Smooth muscle cell (in vitro differentiated cells): Measurements from ENCODE around the gene CPTP. TPM values are rescaled to one million over a fixed set of nuclear protein-coding genes. Genes with fewer than 3 reads are reported as not detected.

ENCODE experiments used
- DNase-seq: peaks from one replicate; lab custom pipeline; 2025; ENCODE audit not compliant: unreplicated experiment; lab: John Stamatoyannopoulos, UW
- H2AFZ ChIP-seq: fragments of 200-600 bp; sonication (generic); 2 replicates; pipeline ENCODE4 v1.6.0; 2016; ENCODE audit warnings: antibody characterized with exemption, low read depth, mild to moderate bottlenecking
- H3F3A ChIP-seq: fragments of 200-600 bp; sonication (generic); 2 replicates; pipeline ENCODE4 v1.6.0; 2017; ENCODE audit warnings: antibody characterized with exemption, low read depth
- H3K27ac ChIP-seq: fragments of 200-600 bp; sonication (generic); 2 replicates; pipeline ENCODE4 v1.5.1; 2016; ENCODE audit warnings: low read depth, mild to moderate bottlenecking
- H3K27me3 ChIP-seq: fragments of 200-600 bp; sonication (generic); 2 replicates; pipeline ENCODE4 v1.6.1; 2016; ENCODE audit warnings: low read depth, mild to moderate bottlenecking
- H3K36me3 ChIP-seq: fragments of 200-600 bp; sonication (generic); 2 replicates; pipeline ENCODE4 v1.5.1; 2016; ENCODE audit warnings: low read depth
- H3K4me1 ChIP-seq: fragments of 200-600 bp; sonication (generic); 2 replicates; pipeline ENCODE4 v1.5.1; 2016; ENCODE audit warnings: low read depth
- H3K4me2 ChIP-seq: fragments of 200-600 bp; sonication (generic); 2 replicates; pipeline ENCODE4 v1.6.0; 2016; ENCODE audit warnings: mild to moderate bottlenecking
- H3K4me3 ChIP-seq: fragments of 200-600 bp; sonication (generic); 2 replicates; pipeline ENCODE4 v1.5.1; 2016; ENCODE audit warnings: mild to moderate bottlenecking
- H3K79me2 ChIP-seq: fragments of 200-600 bp; sonication (generic); 2 replicates; pipeline ENCODE4 v1.6.0; 2016; ENCODE audit warnings: low read depth, mild to moderate bottlenecking
- H3K9ac ChIP-seq: fragments of 200-600 bp; sonication (generic); 2 replicates; pipeline ENCODE4 v1.6.0; 2016; ENCODE audit warnings: low read depth
- H3K9me3 ChIP-seq: fragments of 200-600 bp; sonication (generic); replicated peaks from 2 replicates; pipeline ENCODE4 v1.5.1; 2016; ENCODE audit warnings: low read depth
- H4K20me1 ChIP-seq: fragments of 200-600 bp; sonication (generic); 2 replicates; pipeline ENCODE4 v1.6.0; 2016; ENCODE audit warnings: low read depth
- WGBS: methylation state at CpG from one replicate; pipeline ENCODE4 v1.1.7; 2016; ENCODE audit warnings: low lambda C conversion rate; 5-methylcytosine and 5-hydroxymethylcytosine counted together
- polyA plus RNA-seq: library from polyadenylated mRNA; unstranded; fragments of >200 nt; fragmentation: Nextera tagmentation; extraction: Ambion mirVana; gene quantifications from 2 replicates; pipeline ENCODE4 v1.2.1, GENCODE V29; 2016
- total RNA-seq: library from RNA; depleted of rRNA; stranded (reverse); fragments of >200 nt; gene quantifications from 2 replicates; pipeline ENCODE4 v1.2.3, GENCODE V29; 2014
- TF ChIP-seq, protein P1 (sequence below): fragments of 200-600 bp; sonication (generic); IDR thresholded peaks from 2 replicates; pipeline ENCODE4 v1.5.1; 2017; ENCODE audit warnings: borderline replicate concordance, mild to moderate bottlenecking, antibody characterized with exemption; ENCODE audit not compliant: insufficient read depth, poor library complexity, severe bottlenecking

The CPTP gene
- total and polyA plus RNA-seq, 2 experiments from 2014 or later = 16.2 to 34.3 TPM

- Histone ChIP-seq H3K9me3 (no peaks in the 10 kb centered on the region), H3K9ac (no peak overlapping the region), H3K27me3 (no peaks in the 10 kb centered on the region), H3K4me2 (no peak overlapping the region), H3K4me3 (no peak overlapping the region), H3K79me2 (no peaks in the 10 kb centered on the region), H2AFZ (no peak overlapping the region), H3K27ac (no peak overlapping the region), H3K4me1 (no peaks in the 10 kb centered on the region), H4K20me1 (peaks cover 6% of the 10 kb centered on the region), H3K36me3 (no peaks in the 10 kb centered on the region), H3F3A (no peaks in the 10 kb centered on the region)
- no peak for DNase-seq
- 60% methylated on average over 44 of the region's 45 CpGs for WGBS
- TF ChIP-seq, protein P1, sequence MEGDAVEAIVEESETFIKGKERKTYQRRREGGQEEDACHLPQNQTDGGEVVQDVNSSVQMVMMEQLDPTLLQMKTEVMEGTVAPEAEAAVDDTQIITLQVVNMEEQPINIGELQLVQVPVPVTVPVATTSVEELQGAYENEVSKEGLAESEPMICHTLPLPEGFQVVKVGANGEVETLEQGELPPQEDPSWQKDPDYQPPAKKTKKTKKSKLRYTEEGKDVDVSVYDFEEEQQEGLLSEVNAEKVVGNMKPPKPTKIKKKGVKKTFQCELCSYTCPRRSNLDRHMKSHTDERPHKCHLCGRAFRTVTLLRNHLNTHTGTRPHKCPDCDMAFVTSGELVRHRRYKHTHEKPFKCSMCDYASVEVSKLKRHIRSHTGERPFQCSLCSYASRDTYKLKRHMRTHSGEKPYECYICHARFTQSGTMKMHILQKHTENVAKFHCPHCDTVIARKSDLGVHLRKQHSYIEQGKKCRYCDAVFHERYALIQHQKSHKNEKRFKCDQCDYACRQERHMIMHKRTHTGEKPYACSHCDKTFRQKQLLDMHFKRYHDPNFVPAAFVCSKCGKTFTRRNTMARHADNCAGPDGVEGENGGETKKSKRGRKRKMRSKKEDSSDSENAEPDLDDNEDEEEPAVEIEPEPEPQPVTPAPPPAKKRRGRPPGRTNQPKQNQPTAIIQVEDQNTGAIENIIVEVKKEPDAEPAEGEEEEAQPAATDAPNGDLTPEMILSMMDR = peak; percentile 51
Observed at GRCh38 chr1:1291548-1292441, 32.8 kb upstream of the CPTP start.

DNA sequence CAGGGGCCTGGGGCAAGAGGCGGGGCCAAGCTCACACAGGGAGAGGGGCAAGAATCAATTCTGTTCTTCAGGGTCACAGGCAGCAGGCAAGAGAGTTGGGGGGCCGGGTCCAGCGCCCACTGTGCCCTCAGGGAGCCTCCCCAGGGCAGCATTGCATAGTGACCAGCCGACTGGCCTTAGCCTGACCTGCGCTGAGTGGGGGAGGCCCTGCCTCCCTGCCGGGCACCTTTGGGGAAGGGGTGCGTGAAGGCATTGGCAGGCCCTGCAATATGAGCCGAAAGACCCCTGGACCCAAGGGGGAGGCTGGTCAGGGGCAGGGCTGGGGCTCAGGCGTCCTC, 32.2 kb upstream of the CPTP start:
- no peak overlapping the region for H3K4me3 ChIP-seq
- H2AFZ ChIP-seq = no peak overlapping the region
- no peak for DNase-seq
- H3K9me3 ChIP-seq = no peaks in the 10 kb centered on the region
- H3K9ac ChIP-seq = no peak overlapping the region
- TF ChIP-seq, protein P1 = no peak
- no peaks in the 10 kb centered on the region for H3F3A ChIP-seq
- no peaks in the 10 kb centered on the region for H3K36me3 ChIP-seq
- H3K79me2 ChIP-seq = no peaks in the 10 kb centered on the region
- peaks cover 6% of the 10 kb centered on the region for H4K20me1 ChIP-seq
- H3K4me1 ChIP-seq = no peaks in the 10 kb centered on the region
- no peak overlapping the region for H3K4me2 ChIP-seq
- WGBS = 92% methylated on average over 8 of the region's 9 CpGs
- H3K27ac ChIP-seq = no peak overlapping the region
- H3K27me3 ChIP-seq = no peaks in the 10 kb centered on the region

DNA sequence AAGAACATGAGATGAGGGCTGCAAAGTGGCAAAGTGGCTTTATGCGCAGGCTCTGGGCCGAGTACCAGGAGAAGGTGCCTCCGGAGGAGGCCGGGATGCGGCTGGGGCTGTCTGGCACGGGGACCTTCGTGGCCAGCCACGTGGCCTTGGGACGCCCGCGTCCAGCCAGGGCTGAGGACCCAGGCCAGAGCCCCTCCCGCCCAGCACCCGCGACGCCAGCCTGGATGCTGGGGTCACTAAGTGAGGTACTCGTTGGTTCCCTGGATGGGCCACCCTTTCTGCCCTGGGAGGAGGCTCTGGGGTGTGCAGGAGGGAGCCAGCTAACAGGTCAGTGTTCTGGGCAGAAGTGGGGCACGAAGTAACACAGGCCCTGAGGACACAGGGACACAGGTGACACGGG, 31.8 kb upstream of the CPTP start:
- Histone ChIP-seq H3K9me3 (no peaks in the 10 kb centered on the region), H3F3A (no peaks in the 10 kb centered on the region), H3K36me3 (no peaks in the 10 kb centered on the region), H4K20me1 (peaks cover 6% of the 10 kb centered on the region), H3K27ac (no peak overlapping the region), H3K4me1 (no peaks in the 10 kb centered on the region), H3K4me3 (no peak overlapping the region), H3K27me3 (no peaks in the 10 kb centered on the region), H2AFZ (no peak overlapping the region), H3K79me2 (no peaks in the 10 kb centered on the region), H3K4me2 (no peak overlapping the region), H3K9ac (no peak overlapping the region)
- no peak for DNase-seq
- WGBS = 98% methylated on average over 18 of the region's 18 CpGs
- TF ChIP-seq, protein P1 = no peak
